ENCODE results near the gene CDHR2.

Gene CDHR2

DNA sequence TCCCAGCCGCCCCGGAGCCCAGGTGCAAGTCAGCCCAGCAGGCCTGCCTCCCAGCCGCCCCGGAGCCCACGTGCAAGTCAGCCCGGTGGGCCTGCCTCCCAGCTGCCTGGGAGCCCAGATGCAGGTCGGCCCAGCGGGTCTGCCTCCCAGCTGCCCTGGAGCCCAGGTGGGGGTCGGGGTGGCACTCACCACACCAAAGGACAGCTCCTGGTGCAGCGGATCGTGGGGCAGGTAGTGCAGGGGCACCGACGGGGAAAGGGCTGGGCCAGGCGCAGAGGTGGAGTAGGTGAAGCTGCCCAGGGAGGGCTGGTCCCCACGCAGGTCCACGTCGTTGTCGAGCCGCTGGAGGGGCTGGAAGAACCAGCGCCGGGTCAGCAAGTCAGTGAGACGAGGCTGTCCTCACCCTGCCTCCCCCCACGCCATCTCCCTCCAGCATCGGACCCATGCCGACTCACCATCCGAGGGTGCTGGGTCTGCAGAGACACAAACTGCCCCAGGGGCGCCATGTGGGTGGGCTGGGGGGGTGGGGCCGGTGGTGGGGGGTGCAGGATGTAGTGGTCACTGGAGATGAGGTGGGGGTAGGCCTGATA, 18.7 kb upstream of the CDHR2 start:
- DNase-seq, result peak in 2 of 6 experiments; percentile 20 to 33

DNA sequence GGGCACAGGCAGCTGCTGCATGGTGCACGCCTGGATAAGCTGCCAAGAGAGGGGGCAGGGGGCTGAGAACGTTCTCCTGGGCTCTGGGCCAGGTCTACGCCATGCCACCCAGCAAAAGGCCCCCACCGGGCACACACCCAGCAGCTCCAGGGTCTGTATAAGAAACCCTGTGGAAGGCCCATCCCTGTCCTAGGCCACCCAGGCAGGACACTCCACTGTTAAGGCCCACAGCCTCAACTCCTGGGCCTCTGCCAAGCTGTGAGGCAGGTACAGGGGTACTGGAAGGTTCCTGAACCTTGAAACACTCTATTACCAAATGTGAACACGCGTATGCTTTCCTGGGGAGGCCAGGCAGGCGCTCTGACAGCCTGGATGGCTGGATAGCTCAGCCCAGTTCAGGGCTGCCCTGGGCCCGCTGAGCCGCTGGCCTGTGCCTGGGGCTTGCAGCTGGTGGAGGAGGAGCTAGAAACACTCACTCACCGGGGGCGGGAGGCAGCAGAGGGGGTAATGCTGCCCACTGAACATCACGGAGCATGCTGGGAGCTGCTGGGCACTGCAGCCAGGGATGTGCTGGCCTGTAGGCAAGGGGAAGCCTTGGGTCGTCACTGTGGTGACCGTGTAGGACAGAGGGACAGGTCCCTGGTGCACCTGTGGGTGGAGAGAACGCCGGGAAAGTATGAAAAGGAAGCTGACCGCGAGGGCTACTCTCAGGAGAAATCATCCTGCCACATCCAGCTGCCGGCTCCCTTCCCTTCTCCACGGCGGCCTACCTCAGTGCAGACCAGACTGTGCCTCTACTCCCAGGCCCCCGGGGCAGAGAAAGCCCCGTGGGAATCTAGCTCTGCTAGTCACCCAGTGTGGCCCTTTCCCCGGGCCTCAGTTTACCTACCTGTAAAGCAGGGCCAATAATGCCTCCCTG, 17.9 kb upstream of the CDHR2 start:
- DNase-seq, result peak in 3 of 6 experiments; percentile 18 to 38 (median 32)

DNA sequence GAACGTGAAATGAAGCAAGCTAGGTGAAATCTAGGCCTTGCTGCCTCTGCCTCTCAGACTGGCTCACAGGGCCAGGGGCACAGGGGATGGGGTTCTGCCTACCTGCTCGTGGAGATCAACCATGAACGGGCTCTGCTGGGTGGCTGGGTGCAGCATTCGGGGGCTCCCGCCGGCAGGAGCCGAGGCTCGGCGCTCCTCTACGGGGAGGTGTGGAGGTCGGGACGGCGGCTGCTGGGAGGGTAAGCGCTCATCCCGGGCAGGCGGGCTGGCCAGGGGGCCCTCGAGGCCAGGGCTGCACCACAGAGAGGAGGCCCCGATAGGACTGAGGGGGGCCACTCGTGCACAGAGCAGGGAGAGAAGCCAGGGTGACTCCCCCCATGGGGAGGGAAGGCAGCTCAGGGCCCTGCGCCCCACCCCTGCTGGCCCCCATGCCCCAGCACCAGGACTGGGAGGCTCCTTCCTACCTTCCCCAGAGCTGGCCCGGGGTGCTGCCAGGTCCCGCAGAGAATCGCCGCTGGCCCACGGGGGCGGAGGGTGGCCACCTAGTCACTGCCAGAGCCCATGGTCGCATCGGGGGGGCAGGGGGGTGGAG, 17.1 kb upstream of the CDHR2 start:
- no peak for DNase-seq

DNA sequence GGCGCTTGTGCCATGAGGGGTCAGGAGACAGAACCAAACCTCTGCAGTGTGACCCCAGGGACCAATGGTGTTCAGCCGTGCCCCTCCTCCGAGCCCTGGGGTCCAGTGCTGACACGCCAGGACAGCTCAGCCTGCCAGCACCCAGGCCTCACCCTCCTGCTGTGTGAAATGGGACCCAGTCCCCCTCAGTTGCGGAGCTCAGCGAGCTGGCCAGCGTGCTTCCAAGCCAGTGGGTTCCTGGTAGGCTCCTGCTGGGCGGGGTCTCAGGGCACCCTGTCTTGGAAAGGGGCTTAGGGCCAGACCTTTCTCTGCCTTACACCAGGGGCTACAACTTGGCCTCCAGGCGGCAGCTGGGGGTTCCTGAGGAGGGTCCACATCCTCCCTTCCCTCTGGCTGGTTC, 16.3 kb upstream of the CDHR2 start:
- no peak for DNase-seq

DNA sequence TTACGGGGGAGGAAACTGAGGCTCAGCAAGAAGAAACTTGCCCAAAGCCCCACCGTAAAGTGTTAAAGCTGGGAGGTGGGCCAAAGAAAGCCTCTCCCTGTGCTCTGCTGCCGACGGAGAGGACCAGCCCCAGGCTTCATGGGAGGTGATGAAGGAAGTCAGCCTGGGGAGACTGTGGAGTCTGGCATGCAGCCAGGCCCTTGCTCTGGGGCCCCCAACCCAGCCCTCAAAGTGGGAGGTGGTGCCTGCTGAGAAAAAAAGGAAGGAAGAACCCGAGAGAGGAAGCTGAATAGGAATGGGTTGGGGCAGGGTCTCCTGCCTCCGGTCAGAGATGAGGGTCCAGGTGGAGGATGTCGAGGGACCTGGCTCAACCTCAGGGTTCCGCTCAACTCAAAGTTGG, 15.8 kb upstream of the CDHR2 start:
- peak in 3 of 6 experiments; percentile 27 to 45 (median 32) for DNase-seq

DNA sequence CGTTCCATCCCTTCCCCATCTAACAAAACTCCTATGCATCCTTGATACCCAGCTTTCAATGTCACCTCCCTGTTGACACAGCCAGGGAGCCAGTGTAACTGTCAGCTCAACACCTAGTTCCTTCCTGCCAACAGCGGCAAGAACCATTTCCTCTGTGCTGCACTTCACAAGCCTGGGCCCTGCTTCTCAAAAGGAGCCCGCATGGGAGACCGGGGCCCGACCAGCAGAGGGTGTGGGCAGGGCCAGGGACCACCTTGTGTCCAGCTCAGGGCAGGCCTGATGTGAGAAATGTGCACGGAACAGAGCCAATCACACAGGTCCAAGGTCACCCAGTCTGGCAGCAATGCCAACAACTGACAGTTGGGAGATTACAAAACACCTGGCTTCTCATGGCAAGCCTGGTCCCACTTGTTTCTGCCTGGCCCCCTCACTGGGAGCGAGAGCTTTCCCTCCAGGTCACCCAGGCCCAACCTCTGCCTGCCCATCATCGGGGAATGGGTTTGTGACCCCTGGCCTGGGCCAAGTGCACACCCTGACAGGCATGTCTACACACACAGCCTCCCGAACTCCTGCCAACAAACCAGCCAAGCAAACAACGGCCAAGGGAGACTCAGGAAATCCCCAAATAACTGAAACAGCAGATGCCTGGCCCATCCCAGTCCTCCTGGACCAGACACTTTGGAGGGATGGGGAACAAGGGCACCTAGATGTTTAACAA, 15.1 kb upstream of the CDHR2 start:
- peak in 5 of 6 experiments; percentile 36 to 65 (median 58) for DNase-seq

DNA sequence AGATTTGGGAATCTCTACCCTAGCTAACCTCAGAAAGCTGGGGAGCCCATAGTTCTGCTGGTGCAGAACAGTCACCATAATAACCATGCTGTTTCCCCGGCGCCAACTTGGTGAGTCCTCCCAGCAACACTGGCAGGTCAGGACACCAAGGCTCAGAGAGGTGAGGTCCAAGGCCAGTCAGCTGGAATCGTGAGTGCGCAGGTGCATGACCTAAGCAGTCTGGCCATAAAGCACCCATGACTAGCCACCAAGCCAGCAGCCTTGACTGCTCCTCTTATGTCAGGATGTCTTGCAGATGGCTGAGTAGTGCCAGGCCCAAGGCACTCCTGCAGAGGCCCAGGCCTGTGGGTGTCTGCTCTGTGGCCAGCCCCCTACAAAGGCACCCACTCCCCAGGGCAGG, 14.5 kb upstream of the CDHR2 start:
- DNase-seq, result peak in 1 of 6 experiments; percentile 25

DNA sequence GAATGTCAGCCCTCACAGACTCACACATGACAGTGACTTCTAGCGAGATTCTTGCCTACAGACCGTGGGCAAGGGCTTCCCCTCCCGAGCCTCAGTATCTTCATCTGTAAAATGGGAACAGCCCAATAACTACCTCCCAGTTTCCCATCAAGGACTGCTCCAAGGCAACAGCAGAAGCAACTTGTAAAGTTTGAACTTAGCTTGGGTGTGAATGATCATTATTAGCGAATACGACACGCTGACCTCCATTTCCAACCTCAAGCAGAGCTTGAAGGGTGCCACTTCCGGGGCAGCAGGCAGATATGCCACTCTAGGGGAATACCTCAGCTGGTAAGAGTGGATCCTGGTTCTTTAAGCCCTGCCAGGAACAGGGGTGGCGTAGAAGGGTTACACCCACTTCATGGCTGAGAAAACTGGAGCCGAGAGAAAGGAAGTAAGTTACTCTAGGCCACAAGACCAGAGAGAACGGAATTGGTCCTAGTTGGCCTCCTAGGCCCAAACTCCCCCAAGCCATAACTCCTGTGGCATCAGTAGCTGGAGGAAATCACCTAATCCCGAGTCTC, 14.0 kb upstream of the CDHR2 start:
- DNase-seq, result peak in 3 of 6 experiments; percentile 23 to 42 (median 35)

DNA sequence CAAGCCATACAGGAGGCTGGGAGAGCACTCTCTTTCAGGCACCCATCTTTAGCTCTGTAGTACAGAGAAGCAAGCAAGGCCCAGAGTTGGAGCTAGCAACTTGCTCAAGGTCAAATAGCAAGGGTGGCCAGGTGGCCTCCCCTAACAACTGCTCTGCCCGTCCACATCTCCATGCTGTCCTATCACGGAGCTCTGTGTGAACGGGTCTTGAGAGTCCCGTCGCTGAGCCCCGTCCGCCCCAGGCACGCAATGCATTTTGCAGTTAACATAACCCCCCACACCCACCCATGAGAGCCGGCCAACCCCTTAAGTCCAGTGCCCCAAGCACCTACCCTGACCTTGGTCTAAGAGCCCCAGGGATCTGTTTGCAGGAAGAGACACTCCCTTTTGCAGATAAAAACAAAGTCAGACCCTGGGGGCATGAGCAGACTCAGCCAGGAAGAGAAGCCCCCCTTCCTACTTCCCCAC, 13.4 kb upstream of the CDHR2 start:
- no peak for DNase-seq

DNA sequence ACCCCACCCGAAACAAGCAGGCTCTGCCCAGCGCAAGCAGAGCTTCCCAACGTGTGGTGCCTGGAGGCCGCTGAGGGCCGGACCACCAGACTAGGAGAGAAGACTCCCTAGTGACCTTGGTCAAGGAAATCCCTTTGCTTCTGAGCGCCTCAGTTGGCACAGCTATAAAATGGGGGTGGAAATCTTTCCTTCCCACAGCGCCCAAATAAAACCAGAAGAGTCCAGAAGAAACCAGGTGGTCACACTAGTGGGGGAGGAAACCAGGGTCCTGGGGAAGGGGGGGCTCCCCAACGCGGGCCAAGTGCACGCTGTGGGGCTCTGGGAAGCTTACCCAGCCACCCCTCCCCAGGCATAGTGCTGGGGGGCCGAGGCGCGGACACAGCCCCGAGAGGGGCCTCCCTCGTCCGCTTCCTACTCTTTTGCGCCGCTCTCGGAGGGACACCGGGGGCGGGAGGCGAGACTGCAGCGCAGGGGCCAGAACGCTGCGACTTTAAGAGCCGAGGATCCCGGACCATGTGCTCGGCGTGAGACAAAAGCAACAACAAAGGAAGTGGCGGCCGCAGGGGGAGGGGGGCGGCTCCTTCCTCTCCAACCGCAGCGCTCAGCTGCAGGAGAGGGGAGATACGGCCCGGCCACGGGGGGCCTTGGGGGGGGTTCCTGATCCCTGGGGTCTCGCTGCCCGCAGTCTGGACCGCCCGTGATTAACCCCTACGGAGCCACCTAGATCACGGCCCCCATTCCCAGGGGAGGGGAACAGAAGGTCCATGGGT, 12.8 kb upstream of the CDHR2 start:
- peak; percentile 69 to 83 (median 75) for DNase-seq

DNA sequence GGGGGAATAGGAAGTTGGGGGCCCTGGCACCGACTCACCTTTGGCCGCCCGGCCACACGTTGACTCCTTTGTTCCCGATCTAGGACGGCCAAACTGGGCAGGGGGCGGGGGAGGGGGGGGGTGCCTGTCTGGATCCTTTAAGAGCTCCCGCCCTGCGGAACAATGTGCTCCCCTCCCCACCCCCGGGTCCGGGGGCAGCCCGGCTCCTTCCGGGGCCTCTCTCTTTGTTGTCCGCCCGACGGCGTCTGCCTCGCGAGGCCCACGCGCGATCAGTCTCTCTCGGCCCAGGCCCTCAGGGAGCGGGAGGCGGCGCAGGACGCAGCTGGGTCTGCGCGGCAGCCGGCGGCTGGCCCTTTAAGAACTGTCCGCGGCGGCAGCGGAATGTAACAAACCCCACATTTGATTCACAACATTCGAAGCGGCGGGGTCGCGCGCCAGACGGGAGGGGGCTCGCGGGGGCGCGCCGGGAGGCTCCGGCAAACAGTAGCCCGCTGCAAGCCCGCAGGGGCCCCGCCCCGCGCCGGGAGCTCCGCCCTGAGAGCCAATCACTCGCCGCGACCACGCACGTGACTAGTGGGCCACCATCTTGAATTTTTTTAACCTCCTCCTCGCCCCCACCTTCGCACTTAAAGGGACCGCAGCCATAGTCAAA, 12.1 kb upstream of the CDHR2 start, which contains the start of gene RNF44:
RNF44 (minus strand) TSS at position 501 of the 652 bp plus-strand sequence. CDS start 4,930 bp downstream, outside the sequence.
- DNase-seq, result peak; percentile 96 to 99 (median 98)

DNA sequence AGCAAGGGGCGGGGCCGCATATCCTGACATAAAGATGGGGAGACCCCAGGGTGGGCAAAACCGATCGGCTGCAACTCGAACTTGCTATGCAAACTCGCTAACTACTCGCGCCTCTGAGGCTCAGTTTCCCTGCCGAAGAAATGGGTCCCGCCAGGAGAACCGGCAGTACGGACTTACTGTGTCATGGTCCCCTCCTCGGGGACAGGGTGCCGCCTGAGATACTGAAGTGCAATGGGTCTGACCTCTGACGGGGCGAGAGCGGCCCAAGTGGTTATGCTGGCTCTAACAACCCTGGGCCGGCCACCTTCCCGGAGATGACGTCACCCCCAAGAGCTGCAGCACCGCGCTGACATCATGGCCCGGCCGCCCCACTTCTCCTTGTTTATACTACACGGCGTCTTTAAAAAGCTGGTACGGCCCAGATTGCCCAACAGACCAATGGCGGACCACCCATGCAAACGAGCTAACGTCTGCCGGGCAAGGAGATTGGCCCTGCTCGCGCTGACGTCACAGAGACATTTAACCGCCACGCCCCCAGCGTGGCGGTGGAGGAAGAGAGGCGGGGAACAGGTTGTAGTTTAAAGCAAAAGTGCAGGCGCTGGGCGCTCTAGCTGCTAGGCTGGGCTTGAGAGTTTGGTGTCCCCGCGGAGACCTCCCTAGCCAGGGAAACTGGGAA, 11.4 kb upstream of the CDHR2 start:
- peak; percentile 95 to 98 (median 98) for DNase-seq

DNA sequence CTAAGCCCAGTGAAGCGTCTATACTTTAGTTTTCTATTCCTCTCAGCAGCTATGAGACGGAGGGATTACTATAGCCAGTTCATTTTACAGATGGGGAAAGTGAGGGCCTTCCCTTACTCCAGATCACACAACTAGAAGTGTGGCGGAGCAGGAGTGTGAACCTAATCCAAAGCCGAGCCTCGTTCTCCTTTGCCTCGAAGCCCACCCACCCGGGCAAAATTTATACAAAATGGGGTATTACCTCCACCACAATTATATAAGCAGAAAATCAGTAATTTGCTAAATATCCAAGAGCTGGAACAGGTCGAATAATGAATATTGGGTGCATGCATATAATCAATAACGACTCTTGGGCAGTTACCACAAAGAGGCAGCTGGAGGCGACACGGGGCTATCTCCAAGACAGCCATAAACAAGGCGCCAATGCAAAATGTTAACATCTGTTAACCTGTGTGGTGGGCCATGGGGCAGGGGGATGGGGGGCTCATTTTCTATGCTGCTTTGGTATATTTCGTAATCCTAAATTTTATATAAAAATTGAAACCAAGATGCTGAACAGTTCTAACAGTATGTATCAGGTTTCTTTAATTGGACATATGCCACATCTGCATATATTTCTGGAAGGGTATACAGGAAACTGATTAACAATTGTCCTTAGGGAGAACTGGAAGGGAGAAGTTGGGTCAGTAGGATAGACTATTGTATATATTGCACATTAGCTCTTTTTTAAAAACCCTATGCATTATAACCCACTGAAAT, 10.7 kb upstream of the CDHR2 start:
- DNase-seq, result no peak

DNA sequence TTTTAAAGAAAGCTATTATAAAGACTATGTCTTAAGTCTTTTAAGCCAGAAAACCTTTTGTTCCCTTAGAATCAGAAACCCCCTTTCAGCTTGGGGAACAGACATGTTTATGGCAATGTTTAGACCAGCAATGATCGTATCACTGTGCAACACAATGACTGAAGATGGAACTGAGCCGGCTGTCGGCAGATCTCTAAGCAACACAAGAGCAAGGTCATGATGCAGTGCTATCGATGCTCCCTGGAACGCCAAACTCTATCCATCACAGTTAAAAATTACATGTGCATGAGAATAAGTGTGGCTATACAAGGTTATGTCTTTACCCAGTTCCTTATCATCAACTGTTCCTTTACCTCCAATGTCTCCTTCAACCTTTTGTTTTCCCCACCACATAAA, 10.2 kb upstream of the CDHR2 start:
- no peak for DNase-seq

DNA sequence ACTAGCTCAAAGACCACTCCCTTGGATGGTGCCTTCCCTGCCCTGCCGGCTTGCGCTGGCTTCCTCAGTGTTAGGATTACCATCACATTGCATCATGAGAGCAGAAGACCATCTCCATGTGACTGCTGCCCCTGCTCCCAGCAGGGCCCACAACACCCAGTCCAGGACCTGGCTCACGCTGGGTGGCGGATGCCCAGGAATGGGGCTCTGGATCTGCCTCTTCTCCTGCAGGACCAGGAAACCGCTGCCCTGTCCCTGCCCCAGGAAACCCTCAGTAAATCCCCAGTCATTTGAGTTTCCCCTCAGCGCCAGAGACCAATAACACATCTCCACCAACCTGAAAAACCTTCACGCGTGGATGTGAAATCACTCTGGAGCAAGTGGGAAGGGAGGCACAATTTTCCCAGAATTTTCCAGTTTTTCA, 8.7 kb upstream of the CDHR2 start:
- DNase-seq, result no peak

DNA sequence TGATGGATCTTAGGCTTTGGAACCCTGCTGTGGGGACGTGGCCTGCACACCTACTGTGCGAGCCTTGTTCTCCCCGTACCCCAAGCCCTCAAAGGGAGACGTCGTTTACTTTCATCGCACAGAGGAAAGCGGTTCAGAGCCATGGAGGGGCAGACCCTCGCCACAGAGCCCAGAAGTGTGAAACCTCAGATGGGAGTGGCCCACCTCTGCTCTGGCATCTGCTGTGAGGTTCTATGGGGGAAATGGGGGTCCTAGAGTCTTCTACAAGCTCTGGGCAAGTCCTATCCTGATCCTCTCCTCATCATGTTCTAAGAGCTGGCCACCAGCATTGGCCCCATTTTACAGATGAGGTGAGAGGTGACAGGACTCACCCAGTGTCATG, 8.2 kb upstream of the CDHR2 start:
- no peak for DNase-seq

DNA sequence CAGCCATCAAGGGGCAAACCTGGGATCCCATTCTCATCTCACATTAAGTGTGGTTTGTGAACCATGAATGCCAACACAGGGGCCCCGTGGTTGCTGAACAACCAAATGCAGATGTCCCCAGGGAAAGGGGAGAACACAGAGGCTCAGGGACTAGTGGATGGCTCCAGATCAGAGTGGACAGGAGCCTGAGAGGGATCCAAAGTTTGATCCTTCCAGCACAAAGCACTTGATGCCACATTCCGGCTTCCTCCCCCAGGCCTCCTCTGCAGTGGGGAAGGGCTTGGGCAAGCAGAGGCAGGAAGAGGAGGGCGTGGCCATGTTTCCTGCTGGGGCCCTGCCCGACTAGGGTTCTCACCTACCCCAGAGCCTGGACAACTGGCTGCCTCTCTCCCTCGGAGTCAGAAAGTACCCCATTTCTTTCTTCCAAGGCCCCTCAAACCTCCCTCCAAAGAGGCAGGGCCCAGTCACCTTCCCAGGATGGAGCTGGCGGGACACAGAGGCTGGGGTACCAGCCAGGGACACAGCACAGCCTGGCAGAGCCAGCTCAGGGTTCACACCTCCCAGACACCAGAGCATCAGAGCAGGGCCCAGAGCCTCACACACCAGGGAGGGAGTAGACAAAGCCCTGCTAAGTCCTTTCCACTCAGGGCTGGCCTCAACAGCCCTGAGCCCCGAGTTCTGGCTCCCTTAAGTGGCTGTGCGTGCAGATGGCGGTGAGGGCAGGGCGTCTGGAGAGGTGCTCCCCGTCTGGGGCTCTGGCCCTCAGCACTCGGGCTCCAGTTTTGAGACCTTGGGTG, 7.6 kb upstream of the CDHR2 start:
- peak; percentile 60 to 86 (median 69) for DNase-seq

DNA sequence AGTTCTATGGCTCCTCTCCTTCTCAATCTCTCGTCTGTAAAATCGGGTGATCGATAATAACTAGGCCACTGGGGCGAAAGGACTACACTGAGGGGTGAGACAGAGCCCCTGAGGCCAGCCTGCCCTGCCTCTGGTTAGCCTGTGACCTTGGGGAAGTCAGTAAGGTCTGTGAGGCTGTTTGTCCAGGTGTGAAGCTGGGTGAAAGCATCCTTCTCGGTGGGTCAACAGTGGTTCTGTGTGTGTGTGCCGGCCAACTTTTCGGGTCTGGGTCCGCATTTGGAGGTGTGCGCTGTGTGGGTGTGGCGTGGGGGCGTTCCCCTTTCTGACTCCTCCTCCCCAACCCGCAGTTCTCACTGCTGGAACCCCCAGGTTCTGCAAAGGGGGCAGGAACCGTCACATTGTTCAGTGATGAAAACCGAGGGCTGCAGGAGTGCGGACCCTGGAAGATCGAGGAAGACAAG, 7.0 kb upstream of the CDHR2 start:
- DNase-seq, result peak; percentile 30 to 73 (median 63)

Measured in stimulated activated naive CD4-positive, alpha-beta T cell (primary cell).